Trophoblast cell (in vitro differentiated cells and primary cell): ENCODE results near the gene MAD2L2.

Experiments used
- DNase-seq, 2 donors: peaks; one replicate each; pipeline ENCODE4 v3.0.0-alpha.2; 2016
- H2AFZ ChIP-seq: 2 replicates; pipeline ENCODE4 v1.6.1; 2013; ENCODE audit warnings: low read length, moderate library complexity, mild to moderate bottlenecking; ENCODE audit not compliant: insufficient read depth, poor library complexity
- H2AK5ac ChIP-seq: 2 replicates; pipeline ENCODE4 v1.6.1; 2013; ENCODE audit warnings: mild to moderate bottlenecking, low read length
- H2BK120ac ChIP-seq: 2 replicates; pipeline ENCODE4 v1.6.1; 2013; ENCODE audit warnings: low read length, mild to moderate bottlenecking, moderate library complexity; ENCODE audit not compliant: insufficient read depth, poor library complexity
- H2BK12ac ChIP-seq: 2 replicates; pipeline ENCODE4 v1.6.1; 2013; ENCODE audit warnings: mild to moderate bottlenecking, low read length, moderate library complexity
- H2BK5ac ChIP-seq: 2 replicates; pipeline ENCODE4 v1.6.1; 2013; ENCODE audit warnings: low read length, low read depth, moderate library complexity, mild to moderate bottlenecking; ENCODE audit not compliant: poor library complexity
- H3K14ac ChIP-seq: 2 replicates; pipeline ENCODE4 v1.6.1; 2013; ENCODE audit warnings: mild to moderate bottlenecking, low read length
- H3K18ac ChIP-seq: 2 replicates; pipeline ENCODE4 v1.6.1; 2013; ENCODE audit warnings: mild to moderate bottlenecking, low read length
- H3K23ac ChIP-seq: 2 replicates; pipeline ENCODE4 v1.6.1; 2013; ENCODE audit warnings: low read length
- H3K27ac ChIP-seq: 2 replicates; pipeline ENCODE4 v1.5.1; 2013; ENCODE audit warnings: low read depth, mild to moderate bottlenecking, inconsistent platforms, low read length, moderate library complexity
- H3K27me3 ChIP-seq: 2 replicates; pipeline ENCODE4 v1.6.1; 2013; ENCODE audit warnings: inconsistent platforms, mild to moderate bottlenecking, low read length, moderate library complexity; ENCODE audit not compliant: insufficient read depth
- H3K36me3 ChIP-seq, 2 experiments: 1 replicate in 1 of 2; 2 replicates in 1 of 2; pipeline ENCODE4 v1.6.1; 2013; ENCODE audit warnings: low read length in 2 of 2, mild to moderate bottlenecking in 2 of 2, moderate library complexity in 1 of 2; ENCODE audit not compliant: insufficient read depth in 2 of 2, control insufficient read depth in 1 of 2
- H3K4ac ChIP-seq: 2 replicates; pipeline ENCODE4 v1.6.1; 2013; ENCODE audit warnings: low read depth, mild to moderate bottlenecking, low read length, moderate library complexity
- H3K4me1 ChIP-seq, 2 experiments: 1 replicate in 1 of 2; 2 replicates in 1 of 2; pipeline ENCODE4 v1.6.1; 2013; ENCODE audit warnings: low read length in 2 of 2, mild to moderate bottlenecking in 2 of 2, moderate library complexity in 1 of 2; ENCODE audit not compliant: insufficient read depth in 2 of 2, control insufficient read depth in 1 of 2
- H3K4me2 ChIP-seq: 2 replicates; pipeline ENCODE4 v1.6.1; 2013; ENCODE audit warnings: inconsistent platforms, mild to moderate bottlenecking, low read length, moderate library complexity
- H3K4me3 ChIP-seq: 2 replicates; pipeline ENCODE4 v1.5.1; 2013; ENCODE audit warnings: mild to moderate bottlenecking, low read depth, low read length, inconsistent platforms
- H3K79me1 ChIP-seq: one replicate; pipeline ENCODE4 v1.6.1; 2013; ENCODE audit warnings: low read length
- H3K79me2 ChIP-seq: 2 replicates; pipeline ENCODE4 v1.6.1; 2013; ENCODE audit warnings: low read length, mild to moderate bottlenecking; ENCODE audit not compliant: control insufficient read depth, insufficient read depth, poor library complexity
- H3K9ac ChIP-seq: 2 replicates; pipeline ENCODE4 v1.6.1; 2013; ENCODE audit warnings: mild to moderate bottlenecking, low read length
- H3K9me3 ChIP-seq: 2 replicates; pipeline ENCODE4 v1.6.1; 2013; ENCODE audit warnings: low read depth, mild to moderate bottlenecking, control low read depth, inconsistent platforms, low read length; ENCODE audit not compliant: insufficient read depth
- H4K12ac ChIP-seq: 2 replicates; pipeline ENCODE4 v1.6.1; 2013; ENCODE audit warnings: low read depth, mild to moderate bottlenecking, low read length, moderate library complexity
- H4K8ac ChIP-seq: 2 replicates; pipeline ENCODE4 v1.6.1; 2013; ENCODE audit warnings: low read depth, mild to moderate bottlenecking, low read length, moderate library complexity
- H4K91ac ChIP-seq: one replicate; pipeline ENCODE4 v1.6.1; 2013; ENCODE audit warnings: low read depth, mild to moderate bottlenecking, low read length, moderate library complexity
- WGBS: extraction: QIAGEN DNeasy Blood & Tissue Kit; methylation state at CpG from one replicate; pipeline ENCODE4 v1.1.7; 2013; ENCODE audit warnings: missing lambda C conversion rate; ENCODE audit not compliant: insufficient read length, insufficient coverage; ENCODE audit errors: extremely low coverage; 5-methylcytosine and 5-hydroxymethylcytosine counted together

The MAD2L2 gene

GRCh38 chr1:11701551-11701961 lies 20.6 kb upstream of the MAD2L2 start:
- Histone ChIP-seq H3K36me3 (no peaks in the 10 kb centered on the region), H3K79me1 (no peaks in the 10 kb centered on the region), H3K9ac (no peak overlapping the region), H3K4ac (no peak overlapping the region), H3K27me3 (no peaks in the 10 kb centered on the region), H2BK120ac (no peak overlapping the region), H3K4me1 (no peaks in the 10 kb centered on the region), H3K4me3 (no peak overlapping the region), H4K8ac (no peak overlapping the region), H2BK5ac (no peak overlapping the region), H3K23ac (no peak overlapping the region), H3K4me2 (no peak overlapping the region), H3K14ac (no peak overlapping the region), H2AFZ (no peak overlapping the region), H3K79me2 (no peaks in the 10 kb centered on the region), H2AK5ac (no peak overlapping the region), H4K91ac (no peak overlapping the region), H3K18ac (no peak overlapping the region), H3K27ac (no peak overlapping the region), H4K12ac (no peak overlapping the region), H2BK12ac (no peak overlapping the region), H3K9me3 (peaks cover 6% of the 10 kb centered on the region)
- no CpG with 5 or more reads among the region's 15 CpGs for WGBS
- DNase-seq = no peak

GRCh38 chr1:11700601-11701467 lies 19.9 kb upstream of the MAD2L2 start:
- Histone ChIP-seq H4K12ac (no peak overlapping the region), H3K79me2 (no peaks in the 10 kb centered on the region), H3K27ac (no peak overlapping the region), H3K36me3 (no peaks in the 10 kb centered on the region), H3K4ac (no peak overlapping the region), H4K8ac (no peak overlapping the region), H2AK5ac (no peak overlapping the region), H3K14ac (no peak overlapping the region), H3K4me2 (no peak overlapping the region), H3K9ac (no peak overlapping the region), H3K79me1 (no peaks in the 10 kb centered on the region), H2BK120ac (no peak overlapping the region), H3K4me3 (no peak overlapping the region), H4K91ac (no peak overlapping the region), H3K27me3 (no peaks in the 10 kb centered on the region), H3K9me3 (peaks cover 6% of the 10 kb centered on the region), H2AFZ (no peak overlapping the region), H3K18ac (no peak overlapping the region), H2BK5ac (no peak overlapping the region), H3K23ac (no peak overlapping the region), H2BK12ac (no peak overlapping the region), H3K4me1 (no peaks in the 10 kb centered on the region)
- no peak for DNase-seq
- WGBS = no CpG with 5 or more reads among the region's 34 CpGs

- Histone ChIP-seq H4K12ac (no peak overlapping the region), H3K79me2 (no peaks in the 10 kb centered on the region), H2AFZ (no peak overlapping the region), H2AK5ac (no peak overlapping the region), H3K4me3 (no peak overlapping the region), H2BK120ac (no peak overlapping the region), H2BK5ac (no peak overlapping the region), H3K79me1 (no peaks in the 10 kb centered on the region), H2BK12ac (no peak overlapping the region), H3K9ac (no peak overlapping the region), H3K4me1 (no peaks in the 10 kb centered on the region), H4K8ac (no peak overlapping the region), H3K23ac (no peak overlapping the region), H3K27me3 (peaks cover 6% of the 10 kb centered on the region), H3K27ac (no peak overlapping the region), H3K4me2 (no peak overlapping the region), H3K36me3 (no peaks in the 10 kb centered on the region), H4K91ac (no peak overlapping the region), H3K4ac (no peak overlapping the region), H3K18ac (no peak overlapping the region), H3K14ac (no peak overlapping the region), H3K9me3 (peaks cover 6% of the 10 kb centered on the region)
- WGBS = no CpG with 5 or more reads among the region's 5 CpGs
- DNase-seq = no peak
Observed at GRCh38 chr1:11697893-11698210, 16.9 kb upstream of the MAD2L2 start.

- Histone ChIP-seq H3K4me2 (no peak overlapping the region), H3K27me3 (peaks cover 10% of the 10 kb centered on the region), H3K36me3 (no peaks in the 10 kb centered on the region), H4K12ac (no peak overlapping the region), H2BK120ac (no peak overlapping the region), H3K18ac (no peak overlapping the region), H3K9ac (no peak overlapping the region), H3K4ac (no peak overlapping the region), H2BK5ac (no peak overlapping the region), H3K4me1 (no peaks in the 10 kb centered on the region), H3K79me1 (no peaks in the 10 kb centered on the region), H2AFZ (no peak overlapping the region), H3K9me3 (peaks cover 5% of the 10 kb centered on the region), H2AK5ac (no peak overlapping the region), H4K8ac (no peak overlapping the region), H3K4me3 (no peak overlapping the region), H3K27ac (no peak overlapping the region), H3K79me2 (no peaks in the 10 kb centered on the region), H3K14ac (no peak overlapping the region), H3K23ac (no peak overlapping the region), H4K91ac (no peak overlapping the region), H2BK12ac (no peak overlapping the region)
- DNase-seq = no peak
- WGBS = no CpG with 5 or more reads among the region's 8 CpGs
Observed at GRCh38 chr1:11697188-11697892, 16.4 kb upstream of the MAD2L2 start.
